Liver (tissue), 9 donors: Measurements from ENCODE around the gene LSM14B. TPM values are rescaled to one million over a fixed set of nuclear protein-coding genes. Genes with fewer than 3 reads are reported as not detected.
A peak's percentile ranks its signal among the peaks of the same experiment; 100 is the strongest.

Experiments used
- DNase-seq: peaks from one replicate; pipeline ENCODE4 v3.0.0-alpha.2; 2017; ENCODE audit warnings: low spot score
- H3K27ac ChIP-seq, 2 donors: one replicate each; pipeline ENCODE4 v1.7.0; 2013; ENCODE audit warnings: inconsistent platforms in 2 of 2, low read length in 2 of 2, control low read depth in 1 of 2, low read depth in 1 of 2, mild to moderate bottlenecking in 1 of 2
- H3K27me3 ChIP-seq, 4 donors: one replicate each; pipeline versions ENCODE4 v1.6.1 to v1.7.0; 2013; ENCODE audit warnings: low read length in 3 of 4, inconsistent platforms in 1 of 4, mild to moderate bottlenecking in 1 of 4, moderate library complexity in 1 of 4; ENCODE audit not compliant: control insufficient read depth in 4 of 4, insufficient read depth in 4 of 4
- H3K36me3 ChIP-seq, 4 donors: one replicate each; pipeline versions ENCODE4 v1.6.1 to v1.7.0; 2013; ENCODE audit warnings: low read length in 3 of 4, mild to moderate bottlenecking in 3 of 4, low read depth in 1 of 4, moderate library complexity in 1 of 4; ENCODE audit not compliant: control insufficient read depth in 4 of 4, insufficient read depth in 3 of 4
- H3K4me1 ChIP-seq, 4 donors: one replicate each; pipeline versions ENCODE4 v1.6.1 to v1.7.0; 2013; ENCODE audit warnings: low read length in 3 of 4, mild to moderate bottlenecking in 3 of 4, moderate library complexity in 1 of 4; ENCODE audit not compliant: control insufficient read depth in 4 of 4, insufficient read depth in 4 of 4
- H3K4me3 ChIP-seq, 3 donors: one replicate each; pipeline versions ENCODE4 v1.6.1 to v1.7.0; 2013; ENCODE audit warnings: low read length in 3 of 3, control low read depth in 1 of 3, low read depth in 1 of 3, mild to moderate bottlenecking in 1 of 3
- H3K9ac ChIP-seq, 2 donors: one replicate each; pipeline ENCODE4 v1.7.0; 2013; ENCODE audit warnings: low read length in 2 of 2, mild to moderate bottlenecking in 2 of 2, moderate library complexity in 2 of 2, control low read depth in 1 of 2, low read depth in 1 of 2
- H3K9me3 ChIP-seq, 4 donors: one replicate each; pipeline versions ENCODE4 v1.6.1 to v1.7.0; 2013; ENCODE audit warnings: low read length in 3 of 4; ENCODE audit not compliant: control insufficient read depth in 4 of 4
- EGR1 ChIP-seq, 2 donors: IDR thresholded peaks; 2 replicates each; pipeline ENCODE4 v1.6.1; 2016 to 2018; ENCODE audit warnings: antibody characterized with exemption in 2 of 2, low read depth in 2 of 2
- FOXA1 ChIP-seq: IDR thresholded peaks from 2 replicates; pipeline ENCODE4 v1.6.1; 2016; ENCODE audit warnings: antibody characterized with exemption
- FOXA2 ChIP-seq: IDR thresholded peaks from 2 replicates; pipeline ENCODE4 v1.6.1; 2016; ENCODE audit warnings: antibody characterized with exemption
- HNF4A ChIP-seq, 2 donors: conservative IDR thresholded peaks; 2 replicates each; pipeline ENCODE4 v1.6.1; 2016; ENCODE audit warnings: antibody characterized with exemption in 2 of 2, mild to moderate bottlenecking in 2 of 2
- HNF4G ChIP-seq: IDR thresholded peaks from 2 replicates; pipeline ENCODE4 v1.6.1; 2016; ENCODE audit warnings: antibody characterized with exemption
- JUND ChIP-seq, 2 donors: IDR thresholded peaks; 2 replicates each; pipeline ENCODE4 v1.6.1; 2016; ENCODE audit warnings: antibody characterized with exemption in 2 of 2
- RAD21 ChIP-seq, 2 donors: IDR thresholded peaks; 2 replicates each; pipeline ENCODE4 v1.6.1; 2016; ENCODE audit warnings: antibody characterized with exemption in 2 of 2, mild to moderate bottlenecking in 2 of 2
- RXRA ChIP-seq, 2 donors: IDR thresholded peaks; 2 replicates each; pipeline ENCODE4 v1.6.1; 2017 to 2018; ENCODE audit warnings: antibody characterized with exemption in 2 of 2, mild to moderate bottlenecking in 1 of 2
- SP1 ChIP-seq: IDR thresholded peaks from 2 replicates; pipeline ENCODE4 v1.6.1; 2018; ENCODE audit warnings: antibody characterized with exemption, mild to moderate bottlenecking
- TAF1 ChIP-seq: conservative IDR thresholded peaks from 2 replicates; pipeline ENCODE4 v1.6.1; 2016; ENCODE audit warnings: antibody characterized with exemption, mild to moderate bottlenecking
- YY1 ChIP-seq: IDR thresholded peaks from 2 replicates; pipeline ENCODE4 v1.6.1; 2016; ENCODE audit warnings: antibody characterized with exemption, mild to moderate bottlenecking
- WGBS: extraction: QIAGEN DNeasy Blood & Tissue Kit; methylation state at CpG from one replicate; pipeline ENCODE4 v1.1.7; 2013; 5-methylcytosine and 5-hydroxymethylcytosine counted together
- polyA plus RNA-seq, 2 donors: library from polyadenylated mRNA; stranded (reverse) in 1 of 2; unstranded in 1 of 2; fragments of 200-250 nt in 1 of 2; fragments of >200 nt in 1 of 2; fragmentation: Nextera tagmentation in 1 of 2; extraction: Ambion mirVana in 1 of 2; gene quantifications; one replicate each; pipeline versions ENCODE4 v1.2.1 to v1.2.3, GENCODE V29; 2013 to 2015
- total RNA-seq, 2 donors: library from RNA; depleted of rRNA; stranded (reverse); fragments of >200 nt; gene quantifications; one replicate each; pipeline ENCODE4 v1.2.3, GENCODE V29; 2014
- TF ChIP-seq, protein P1 (sequence below): IDR thresholded peaks from 2 replicates; pipeline ENCODE4 v1.6.1; 2016; ENCODE audit warnings: antibody characterized with exemption, mild to moderate bottlenecking
- TF ChIP-seq, protein P2 (sequence below): IDR thresholded peaks from 2 replicates; pipeline ENCODE4 v1.6.1; 2016; ENCODE audit warnings: antibody characterized with exemption
- TF ChIP-seq, protein P3 (sequence below): IDR thresholded peaks from 2 replicates; pipeline ENCODE4 v1.6.1; 2016; ENCODE audit warnings: antibody characterized with exemption
- TF ChIP-seq, protein P4 (sequence below): fragments of 150-350 bp; IDR thresholded peaks from 2 replicates; pipeline ENCODE4 v1.5.1; 2017; ENCODE audit warnings: improper control_type of control experiment, low read depth, low read length; ENCODE audit not compliant: missing input control
- TF ChIP-seq, protein P5 (sequence below): IDR thresholded peaks from 2 replicates; pipeline ENCODE4 v1.6.1; 2016; ENCODE audit warnings: antibody characterized with exemption
- donor health status: healthy.
- donor health status: healthy.
- donor health status: healthy.
- donor health status: healthy.
- donor health status: healthy.

LSM14B gene
- total and polyA plus RNA-seq, 4 donors, result 0.99 to 15.9 (median 13.3) TPM

DNA sequence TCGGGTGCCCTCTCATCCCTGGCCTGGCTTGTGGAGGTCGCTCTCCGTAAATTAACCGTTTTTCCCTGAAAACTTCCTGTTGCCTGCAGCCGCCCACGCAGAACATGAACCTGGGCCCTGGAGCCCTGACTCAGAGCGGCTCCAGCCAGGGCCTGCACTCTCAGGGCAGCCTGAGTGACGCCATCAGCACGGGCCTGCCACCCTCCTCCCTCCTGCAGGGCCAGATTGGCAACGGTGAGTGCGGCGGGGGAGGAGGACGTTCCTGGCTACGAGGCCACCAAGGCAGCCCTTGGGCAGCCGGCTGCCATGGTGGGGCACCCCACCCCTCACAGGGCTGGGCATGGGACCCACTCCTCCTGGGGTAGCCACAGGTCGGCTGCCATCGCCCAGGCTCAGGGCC, 39.1 kb downstream of the LSM14B start:
- Histone ChIP-seq H3K27me3 (no peaks in the 10 kb centered on the region), H3K9me3 (no peaks in the 10 kb centered on the region), H3K36me3 (peaks cover 20 to 52% (median 24%) of the 10 kb centered on the region in 4 donors), H3K9ac (no peak overlapping the region), H3K4me3 (no peak overlapping the region), H3K27ac (peak overlapping the region; percentile 7 to 19), H3K4me1 (peaks cover 0 to 17% (median 9%) of the 10 kb centered on the region in 4 donors)
- 80% methylated on average over 17 of the region's 17 CpGs for WGBS
- DNase-seq, result no peak
- TF ChIP-seq, protein P1, sequence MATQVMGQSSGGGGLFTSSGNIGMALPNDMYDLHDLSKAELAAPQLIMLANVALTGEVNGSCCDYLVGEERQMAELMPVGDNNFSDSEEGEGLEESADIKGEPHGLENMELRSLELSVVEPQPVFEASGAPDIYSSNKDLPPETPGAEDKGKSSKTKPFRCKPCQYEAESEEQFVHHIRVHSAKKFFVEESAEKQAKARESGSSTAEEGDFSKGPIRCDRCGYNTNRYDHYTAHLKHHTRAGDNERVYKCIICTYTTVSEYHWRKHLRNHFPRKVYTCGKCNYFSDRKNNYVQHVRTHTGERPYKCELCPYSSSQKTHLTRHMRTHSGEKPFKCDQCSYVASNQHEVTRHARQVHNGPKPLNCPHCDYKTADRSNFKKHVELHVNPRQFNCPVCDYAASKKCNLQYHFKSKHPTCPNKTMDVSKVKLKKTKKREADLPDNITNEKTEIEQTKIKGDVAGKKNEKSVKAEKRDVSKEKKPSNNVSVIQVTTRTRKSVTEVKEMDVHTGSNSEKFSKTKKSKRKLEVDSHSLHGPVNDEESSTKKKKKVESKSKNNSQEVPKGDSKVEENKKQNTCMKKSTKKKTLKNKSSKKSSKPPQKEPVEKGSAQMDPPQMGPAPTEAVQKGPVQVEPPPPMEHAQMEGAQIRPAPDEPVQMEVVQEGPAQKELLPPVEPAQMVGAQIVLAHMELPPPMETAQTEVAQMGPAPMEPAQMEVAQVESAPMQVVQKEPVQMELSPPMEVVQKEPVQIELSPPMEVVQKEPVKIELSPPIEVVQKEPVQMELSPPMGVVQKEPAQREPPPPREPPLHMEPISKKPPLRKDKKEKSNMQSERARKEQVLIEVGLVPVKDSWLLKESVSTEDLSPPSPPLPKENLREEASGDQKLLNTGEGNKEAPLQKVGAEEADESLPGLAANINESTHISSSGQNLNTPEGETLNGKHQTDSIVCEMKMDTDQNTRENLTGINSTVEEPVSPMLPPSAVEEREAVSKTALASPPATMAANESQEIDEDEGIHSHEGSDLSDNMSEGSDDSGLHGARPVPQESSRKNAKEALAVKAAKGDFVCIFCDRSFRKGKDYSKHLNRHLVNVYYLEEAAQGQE, result no peak
- TF ChIP-seq TAF1 (no peak), JUND (IDR thresholded peaks at IDR 0.05) (no peak), RXRA (IDR thresholded peaks at IDR 0.05) (no peak), FOXA1 (no peak), EGR1 (IDR thresholded peaks at IDR 0.05; ENCODE audit: low read depth in 2 of 2) (no peak), YY1 (no peak), SP1 (no peak), FOXA2 (no peak), HNF4G (no peak)
- TF ChIP-seq, protein P2, sequence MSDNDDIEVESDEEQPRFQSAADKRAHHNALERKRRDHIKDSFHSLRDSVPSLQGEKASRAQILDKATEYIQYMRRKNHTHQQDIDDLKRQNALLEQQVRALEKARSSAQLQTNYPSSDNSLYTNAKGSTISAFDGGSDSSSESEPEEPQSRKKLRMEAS, result no peak
- TF ChIP-seq, protein P3, sequence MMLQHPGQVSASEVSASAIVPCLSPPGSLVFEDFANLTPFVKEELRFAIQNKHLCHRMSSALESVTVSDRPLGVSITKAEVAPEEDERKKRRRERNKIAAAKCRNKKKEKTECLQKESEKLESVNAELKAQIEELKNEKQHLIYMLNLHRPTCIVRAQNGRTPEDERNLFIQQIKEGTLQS, result no peak
- TF ChIP-seq, protein P4, sequence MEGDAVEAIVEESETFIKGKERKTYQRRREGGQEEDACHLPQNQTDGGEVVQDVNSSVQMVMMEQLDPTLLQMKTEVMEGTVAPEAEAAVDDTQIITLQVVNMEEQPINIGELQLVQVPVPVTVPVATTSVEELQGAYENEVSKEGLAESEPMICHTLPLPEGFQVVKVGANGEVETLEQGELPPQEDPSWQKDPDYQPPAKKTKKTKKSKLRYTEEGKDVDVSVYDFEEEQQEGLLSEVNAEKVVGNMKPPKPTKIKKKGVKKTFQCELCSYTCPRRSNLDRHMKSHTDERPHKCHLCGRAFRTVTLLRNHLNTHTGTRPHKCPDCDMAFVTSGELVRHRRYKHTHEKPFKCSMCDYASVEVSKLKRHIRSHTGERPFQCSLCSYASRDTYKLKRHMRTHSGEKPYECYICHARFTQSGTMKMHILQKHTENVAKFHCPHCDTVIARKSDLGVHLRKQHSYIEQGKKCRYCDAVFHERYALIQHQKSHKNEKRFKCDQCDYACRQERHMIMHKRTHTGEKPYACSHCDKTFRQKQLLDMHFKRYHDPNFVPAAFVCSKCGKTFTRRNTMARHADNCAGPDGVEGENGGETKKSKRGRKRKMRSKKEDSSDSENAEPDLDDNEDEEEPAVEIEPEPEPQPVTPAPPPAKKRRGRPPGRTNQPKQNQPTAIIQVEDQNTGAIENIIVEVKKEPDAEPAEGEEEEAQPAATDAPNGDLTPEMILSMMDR, result no peak

DNA sequence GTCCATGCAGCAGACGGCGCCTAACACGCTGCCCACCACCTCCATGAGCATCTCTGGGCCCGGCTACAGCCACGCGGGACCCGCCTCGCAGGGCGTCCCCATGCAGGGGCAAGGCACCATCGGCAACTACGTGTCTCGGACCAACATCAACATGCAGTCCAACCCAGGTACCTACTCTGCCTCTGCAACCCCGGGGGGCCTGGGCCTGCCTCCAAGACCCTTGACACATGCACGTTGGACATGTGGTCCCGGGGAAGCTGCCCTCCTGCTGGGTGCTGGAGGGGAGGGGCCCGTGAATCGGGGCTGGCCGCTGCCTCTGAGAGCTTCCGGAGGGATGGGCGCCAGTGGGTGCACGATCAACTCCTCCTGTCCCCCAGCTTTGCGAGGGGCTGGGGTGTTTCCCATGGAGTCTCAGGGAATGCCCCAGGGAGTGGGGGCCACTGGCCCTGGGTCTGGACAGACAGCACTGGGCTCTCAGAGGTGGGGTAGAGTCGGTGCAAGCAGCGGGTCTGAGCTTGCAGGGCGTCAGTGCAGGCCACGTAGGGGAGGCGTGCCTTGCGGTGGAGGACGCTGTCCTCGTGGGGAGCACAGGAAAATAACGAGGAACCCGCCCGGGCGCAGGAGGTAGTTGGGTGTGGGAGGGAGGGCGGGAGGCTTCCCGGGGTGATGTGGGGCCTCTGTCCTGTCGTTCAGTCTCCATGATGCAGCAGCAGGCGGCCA, 40.6 kb downstream of the LSM14B start:
- Histone ChIP-seq H3K9me3 (no peaks in the 10 kb centered on the region), H3K9ac (no peak overlapping the region), H3K36me3 (peaks cover 20 to 56% (median 25%) of the 10 kb centered on the region in 4 donors), H3K4me1 (peaks cover 0 to under 1% (median 0%) of the 10 kb centered on the region in 4 donors), H3K4me3 (no peak overlapping the region), H3K27me3 (no peaks in the 10 kb centered on the region), H3K27ac (no peak overlapping the region)
- DNase-seq, result no peak
- WGBS, result 93% methylated on average over 38 of the region's 38 CpGs
- TF ChIP-seq JUND (IDR thresholded peaks at IDR 0.05), result no peak
- no peak for TF ChIP-seq HNF4A (conservative IDR thresholded peaks at IDR 0.05)
- no peak for TF ChIP-seq FOXA1
- TF ChIP-seq, protein P4, result no peak
- TF ChIP-seq TAF1, result no peak
- TF ChIP-seq, protein P1, result no peak
- TF ChIP-seq RAD21 (IDR thresholded peaks at IDR 0.05), result no peak
- TF ChIP-seq, protein P3, result no peak
- no peak for TF ChIP-seq SP1
- no peak for TF ChIP-seq FOXA2
- TF ChIP-seq, protein P5, sequence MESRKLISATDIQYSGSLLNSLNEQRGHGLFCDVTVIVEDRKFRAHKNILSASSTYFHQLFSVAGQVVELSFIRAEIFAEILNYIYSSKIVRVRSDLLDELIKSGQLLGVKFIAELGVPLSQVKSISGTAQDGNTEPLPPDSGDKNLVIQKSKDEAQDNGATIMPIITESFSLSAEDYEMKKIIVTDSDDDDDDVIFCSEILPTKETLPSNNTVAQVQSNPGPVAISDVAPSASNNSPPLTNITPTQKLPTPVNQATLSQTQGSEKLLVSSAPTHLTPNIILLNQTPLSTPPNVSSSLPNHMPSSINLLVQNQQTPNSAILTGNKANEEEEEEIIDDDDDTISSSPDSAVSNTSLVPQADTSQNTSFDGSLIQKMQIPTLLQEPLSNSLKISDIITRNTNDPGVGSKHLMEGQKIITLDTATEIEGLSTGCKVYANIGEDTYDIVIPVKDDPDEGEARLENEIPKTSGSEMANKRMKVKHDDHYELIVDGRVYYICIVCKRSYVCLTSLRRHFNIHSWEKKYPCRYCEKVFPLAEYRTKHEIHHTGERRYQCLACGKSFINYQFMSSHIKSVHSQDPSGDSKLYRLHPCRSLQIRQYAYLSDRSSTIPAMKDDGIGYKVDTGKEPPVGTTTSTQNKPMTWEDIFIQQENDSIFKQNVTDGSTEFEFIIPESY, result no peak
